Neural cell (in vitro differentiated cells): Measurements from ENCODE around the gene LRP5. TPM values are rescaled to one million over a fixed set of nuclear protein-coding genes. Genes with fewer than 3 reads are reported as not detected.

Experiments
- H2AFZ ChIP-seq: fragments of 200-600, 300-800 bp; sonication (generic), shearing (Covaris generic); 2 replicates; pipeline ENCODE4 v1.6.0; 2014; ENCODE audit warnings: low read depth, mild to moderate bottlenecking, antibody characterized with exemption, low read length, moderate library complexity
- H3F3A ChIP-seq: fragments of 200-600 bp; shearing (Covaris generic); 2 replicates; pipeline ENCODE4 v1.6.1; 2016; ENCODE audit warnings: mild to moderate bottlenecking, moderate library complexity, mixed read lengths, antibody characterized with exemption, low read length; ENCODE audit not compliant: insufficient read depth, poor library complexity, severe bottlenecking
- H3K27ac ChIP-seq: fragments of 200-600, 300-800 bp; sonication (generic), shearing (Covaris generic); 2 replicates; pipeline ENCODE4 v1.5.1; 2014; ENCODE audit warnings: mild to moderate bottlenecking, low read length, moderate library complexity
- H3K27me3 ChIP-seq: fragments of 300-800, 200-600 bp; sonication (generic), shearing (Covaris generic); 2 replicates; pipeline ENCODE4 v1.6.0; 2014; ENCODE audit warnings: mild to moderate bottlenecking, low read depth, low read length, moderate library complexity; ENCODE audit not compliant: insufficient read depth
- H3K36me3 ChIP-seq: fragments of 300-800, 200-600 bp; sonication (generic), shearing (Covaris generic); 2 replicates; pipeline ENCODE4 v1.5.1; 2014; ENCODE audit warnings: mild to moderate bottlenecking, antibody characterized with exemption, low read length, moderate library complexity; ENCODE audit not compliant: insufficient read depth
- H3K4me2 ChIP-seq: fragments of 300-800, 200-600 bp; sonication (generic), shearing (Covaris generic); 2 replicates; pipeline ENCODE4 v1.6.0; 2014; ENCODE audit warnings: mild to moderate bottlenecking, low read length
- H3K4me3 ChIP-seq: fragments of 300-800, 200-600 bp; sonication (generic), shearing (Covaris generic); 2 replicates; pipeline ENCODE4 v1.5.1; 2014; ENCODE audit warnings: mild to moderate bottlenecking, low read length, moderate library complexity
- H3K79me2 ChIP-seq: fragments of 200-600 bp; shearing (Covaris generic); replicated peaks from 2 replicates; pipeline ENCODE4 v1.6.0; 2014; ENCODE audit warnings: mild to moderate bottlenecking, low read length, moderate library complexity; ENCODE audit not compliant: insufficient read depth
- H3K9ac ChIP-seq: fragments of 300-800, 200-600 bp; sonication (generic), shearing (Covaris generic); 2 replicates; pipeline ENCODE4 v1.6.1; 2016; ENCODE audit warnings: mild to moderate bottlenecking, low read length, mixed read lengths
- H3K9me2 ChIP-seq: fragments of 200-600 bp; shearing (Covaris generic); 2 replicates; pipeline ENCODE4 v1.6.1; 2016; ENCODE audit warnings: mild to moderate bottlenecking, low read length, mixed read lengths; ENCODE audit not compliant: insufficient read depth
- H3K9me3 ChIP-seq: fragments of 200-600, 300-800 bp; sonication (generic), shearing (Covaris generic); 2 replicates; pipeline ENCODE4 v1.6.1; 2016; ENCODE audit warnings: mild to moderate bottlenecking, mixed run types, low read length, moderate library complexity, mixed read lengths
- H4K20me1 ChIP-seq: fragments of 200-600 bp; shearing (Covaris generic); 2 replicates; pipeline ENCODE4 v1.6.1; 2016; ENCODE audit warnings: mild to moderate bottlenecking, mixed run types; ENCODE audit not compliant: insufficient read depth
- EP300 ChIP-seq: fragments of 450-650 bp; conservative IDR thresholded peaks from 2 replicates; pipeline ENCODE4 v1.6.1; 2014; ENCODE audit warnings: antibody characterized with exemption, mild to moderate bottlenecking, moderate library complexity; ENCODE audit not compliant: poor library complexity, severe bottlenecking
- EZH2 ChIP-seq: fragments of 200-600, 300-800 bp; shearing (Covaris generic), sonication (generic); IDR thresholded peaks from 2 replicates; pipeline ENCODE4 v1.6.1; 2014; ENCODE audit warnings: antibody characterized with exemption, low read length, borderline replicate concordance, mild to moderate bottlenecking; ENCODE audit not compliant: insufficient read depth, poor library complexity, severe bottlenecking
- MXI1 ChIP-seq: fragments of 450-650 bp; conservative IDR thresholded peaks from 2 replicates; pipeline ENCODE4 v1.6.1; 2014; ENCODE audit warnings: antibody characterized with exemption, mild to moderate bottlenecking; ENCODE audit not compliant: poor library complexity, severe bottlenecking
- POLR2AphosphoS5 ChIP-seq: IDR thresholded peaks from 2 replicates; pipeline ENCODE4 v1.6.1; 2012
- RAD21 ChIP-seq: fragments of 450-650 bp; conservative IDR thresholded peaks from 2 replicates; pipeline ENCODE4 v1.6.1; 2014; ENCODE audit warnings: antibody characterized with exemption, mild to moderate bottlenecking, moderate library complexity
- SMC3 ChIP-seq: fragments of 450-650 bp; conservative IDR thresholded peaks from 2 replicates; pipeline ENCODE4 v1.6.1; 2014; ENCODE audit warnings: antibody characterized with exemption, mild to moderate bottlenecking, moderate library complexity; ENCODE audit not compliant: poor library complexity
- TAF1 ChIP-seq: IDR thresholded peaks from 2 replicates; pipeline ENCODE4 v1.6.1; 2012; ENCODE audit warnings: low read depth
- polyA plus RNA-seq: library from polyadenylated mRNA; depleted of rRNA; stranded (reverse); fragments of >200 nt; gene quantifications from 2 replicates; pipeline ENCODE4 v1.2.3, GENCODE V29; 2014
- TF ChIP-seq, protein P1 (sequence below): fragments of 450-650 bp; IDR thresholded peaks from 2 replicates; pipeline ENCODE4 v1.5.1; 2014; ENCODE audit warnings: antibody characterized with exemption, mild to moderate bottlenecking, moderate library complexity; ENCODE audit not compliant: poor library complexity, severe bottlenecking
- TF ChIP-seq, protein P2 (sequence below): IDR thresholded peaks from 2 replicates; pipeline ENCODE4 v1.6.1; 2012; ENCODE audit warnings: borderline replicate concordance

LRP5 gene
- polyA plus RNA-seq, 1 donor from 2014 or later, result 3.0 TPM

DNA sequence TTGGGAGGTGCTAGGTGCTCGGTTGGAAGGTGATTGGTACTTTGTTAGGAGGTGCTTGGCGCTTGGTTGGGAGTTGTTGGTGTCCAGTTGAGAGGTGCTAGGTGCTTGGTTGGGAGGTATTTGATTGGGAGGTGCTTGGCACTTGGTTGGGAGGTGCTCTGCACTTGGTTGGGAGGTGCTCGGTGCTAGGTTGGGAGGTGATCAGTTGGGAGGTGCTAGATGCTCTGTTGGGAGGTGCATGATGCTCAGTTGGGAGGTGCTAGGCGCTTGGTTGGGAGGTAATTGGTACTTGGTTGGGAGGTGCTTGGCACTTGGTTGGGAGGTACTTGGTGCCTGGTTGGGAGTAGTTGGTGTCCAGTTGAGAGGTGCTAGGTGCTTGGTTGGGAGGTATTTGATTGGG, 40.2 kb downstream of the LRP5 start:
- Histone ChIP-seq H3K27me3 (no peaks in the 10 kb centered on the region), H3K9me2 (no peaks in the 10 kb centered on the region), H3K9me3 (no peaks in the 10 kb centered on the region), H3K79me2 (no peaks in the 10 kb centered on the region), H3K27ac (no peak overlapping the region), H3K4me2 (no peak overlapping the region), H3K4me3 (no peak overlapping the region), H3K36me3 (no peaks in the 10 kb centered on the region), H3K9ac (no peak overlapping the region), H2AFZ (no peak overlapping the region), H3F3A (no peaks in the 10 kb centered on the region), H4K20me1 (no peaks in the 10 kb centered on the region)
- TF ChIP-seq, protein P1, sequence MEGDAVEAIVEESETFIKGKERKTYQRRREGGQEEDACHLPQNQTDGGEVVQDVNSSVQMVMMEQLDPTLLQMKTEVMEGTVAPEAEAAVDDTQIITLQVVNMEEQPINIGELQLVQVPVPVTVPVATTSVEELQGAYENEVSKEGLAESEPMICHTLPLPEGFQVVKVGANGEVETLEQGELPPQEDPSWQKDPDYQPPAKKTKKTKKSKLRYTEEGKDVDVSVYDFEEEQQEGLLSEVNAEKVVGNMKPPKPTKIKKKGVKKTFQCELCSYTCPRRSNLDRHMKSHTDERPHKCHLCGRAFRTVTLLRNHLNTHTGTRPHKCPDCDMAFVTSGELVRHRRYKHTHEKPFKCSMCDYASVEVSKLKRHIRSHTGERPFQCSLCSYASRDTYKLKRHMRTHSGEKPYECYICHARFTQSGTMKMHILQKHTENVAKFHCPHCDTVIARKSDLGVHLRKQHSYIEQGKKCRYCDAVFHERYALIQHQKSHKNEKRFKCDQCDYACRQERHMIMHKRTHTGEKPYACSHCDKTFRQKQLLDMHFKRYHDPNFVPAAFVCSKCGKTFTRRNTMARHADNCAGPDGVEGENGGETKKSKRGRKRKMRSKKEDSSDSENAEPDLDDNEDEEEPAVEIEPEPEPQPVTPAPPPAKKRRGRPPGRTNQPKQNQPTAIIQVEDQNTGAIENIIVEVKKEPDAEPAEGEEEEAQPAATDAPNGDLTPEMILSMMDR, result no peak
- TF ChIP-seq RAD21 (no peak), EP300 (no peak), EZH2 (no peak), SMC3 (no peak), TAF1 (no peak), MXI1 (no peak), POLR2AphosphoS5 (no peak)
- TF ChIP-seq, protein P2, sequence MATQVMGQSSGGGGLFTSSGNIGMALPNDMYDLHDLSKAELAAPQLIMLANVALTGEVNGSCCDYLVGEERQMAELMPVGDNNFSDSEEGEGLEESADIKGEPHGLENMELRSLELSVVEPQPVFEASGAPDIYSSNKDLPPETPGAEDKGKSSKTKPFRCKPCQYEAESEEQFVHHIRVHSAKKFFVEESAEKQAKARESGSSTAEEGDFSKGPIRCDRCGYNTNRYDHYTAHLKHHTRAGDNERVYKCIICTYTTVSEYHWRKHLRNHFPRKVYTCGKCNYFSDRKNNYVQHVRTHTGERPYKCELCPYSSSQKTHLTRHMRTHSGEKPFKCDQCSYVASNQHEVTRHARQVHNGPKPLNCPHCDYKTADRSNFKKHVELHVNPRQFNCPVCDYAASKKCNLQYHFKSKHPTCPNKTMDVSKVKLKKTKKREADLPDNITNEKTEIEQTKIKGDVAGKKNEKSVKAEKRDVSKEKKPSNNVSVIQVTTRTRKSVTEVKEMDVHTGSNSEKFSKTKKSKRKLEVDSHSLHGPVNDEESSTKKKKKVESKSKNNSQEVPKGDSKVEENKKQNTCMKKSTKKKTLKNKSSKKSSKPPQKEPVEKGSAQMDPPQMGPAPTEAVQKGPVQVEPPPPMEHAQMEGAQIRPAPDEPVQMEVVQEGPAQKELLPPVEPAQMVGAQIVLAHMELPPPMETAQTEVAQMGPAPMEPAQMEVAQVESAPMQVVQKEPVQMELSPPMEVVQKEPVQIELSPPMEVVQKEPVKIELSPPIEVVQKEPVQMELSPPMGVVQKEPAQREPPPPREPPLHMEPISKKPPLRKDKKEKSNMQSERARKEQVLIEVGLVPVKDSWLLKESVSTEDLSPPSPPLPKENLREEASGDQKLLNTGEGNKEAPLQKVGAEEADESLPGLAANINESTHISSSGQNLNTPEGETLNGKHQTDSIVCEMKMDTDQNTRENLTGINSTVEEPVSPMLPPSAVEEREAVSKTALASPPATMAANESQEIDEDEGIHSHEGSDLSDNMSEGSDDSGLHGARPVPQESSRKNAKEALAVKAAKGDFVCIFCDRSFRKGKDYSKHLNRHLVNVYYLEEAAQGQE, result no peak

DNA sequence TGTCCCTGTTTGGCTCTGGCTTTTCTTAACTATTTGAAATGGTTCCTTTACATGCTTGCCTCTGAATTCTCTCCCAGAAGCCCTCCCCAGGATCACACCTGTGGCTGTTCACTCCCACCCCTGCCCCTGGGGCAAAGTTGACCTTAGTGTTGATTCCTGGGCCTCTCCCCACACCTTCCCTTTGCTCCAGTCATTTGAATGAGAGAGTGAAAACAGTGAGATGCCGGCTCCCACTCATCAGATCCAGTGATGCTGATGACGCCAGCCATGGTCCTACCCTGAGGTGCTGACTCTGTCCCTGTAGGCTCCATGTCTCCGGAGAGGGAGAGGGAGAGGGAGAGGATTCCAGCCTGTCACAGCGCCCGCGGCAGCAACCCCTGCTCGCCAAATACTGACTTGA, 40.7 kb downstream of the LRP5 start:
- Histone ChIP-seq H4K20me1 (no peaks in the 10 kb centered on the region), H3K9me3 (no peaks in the 10 kb centered on the region), H3K9ac (no peak overlapping the region), H3K4me2 (no peak overlapping the region), H3K36me3 (no peaks in the 10 kb centered on the region), H3K79me2 (no peaks in the 10 kb centered on the region), H3F3A (no peaks in the 10 kb centered on the region), H2AFZ (no peak overlapping the region), H3K9me2 (no peaks in the 10 kb centered on the region), H3K27me3 (no peaks in the 10 kb centered on the region), H3K4me3 (no peak overlapping the region), H3K27ac (no peak overlapping the region)
- TF ChIP-seq SMC3, result no peak
- TF ChIP-seq EZH2, result no peak
- TF ChIP-seq TAF1, result no peak
- TF ChIP-seq, protein P1, result no peak
- no peak for TF ChIP-seq RAD21
- TF ChIP-seq MXI1, result no peak
